GM23338 (cell line): ENCODE results near the gene RXFP4. TPM values are rescaled to one million over a fixed set of nuclear protein-coding genes. Genes with fewer than 3 reads are reported as not detected.

Experiments used
- ATAC-seq: fragments of 200-7000 bp; cut with Tn5 transposase; 3 replicates; pipeline ENCODE4 v1.9.1; 2020
- DNase-seq: peaks from one replicate; pipeline ENCODE4 v3.0.0-alpha.2; 2015; ENCODE audit warnings: low spot score
- H2AFZ ChIP-seq: fragments of 200-600 bp; sonication (generic); 2 replicates; pipeline ENCODE4 v1.8.0; 2016; ENCODE audit warnings: antibody characterized with exemption, mild to moderate bottlenecking, moderate library complexity
- H3F3A ChIP-seq: fragments of 200-600 bp; sonication (generic); replicated peaks from 2 replicates; pipeline ENCODE4 v1.8.0; 2017; ENCODE audit warnings: antibody characterized with exemption, mixed run types, low read depth
- H3K27ac ChIP-seq: fragments of 200-600 bp; sonication (generic); 2 replicates; pipeline ENCODE4 v1.6.1; 2016; ENCODE audit warnings: low read depth
- H3K27me3 ChIP-seq: fragments of 200-600 bp; sonication (generic); 2 replicates; pipeline ENCODE4 v1.8.0; 2016; ENCODE audit warnings: mild to moderate bottlenecking, mixed run types, moderate library complexity; ENCODE audit not compliant: insufficient read depth
- H3K36me3 ChIP-seq: fragments of 200-600 bp; sonication (generic); 2 replicates; pipeline ENCODE4 v1.8.0; 2016; ENCODE audit warnings: mild to moderate bottlenecking; ENCODE audit not compliant: insufficient read depth
- H3K4me1 ChIP-seq: fragments of 200-600 bp; sonication (generic); 2 replicates; pipeline ENCODE4 v1.8.0; 2016; ENCODE audit warnings: mild to moderate bottlenecking, moderate library complexity; ENCODE audit not compliant: insufficient read depth
- H3K4me2 ChIP-seq: fragments of 200-600 bp; sonication (generic); 2 replicates; pipeline ENCODE4 v1.7.1; 2017; ENCODE audit warnings: mixed run types
- H3K4me3 ChIP-seq: fragments of 200-600 bp; sonication (generic); 2 replicates; pipeline ENCODE4 v1.6.1; 2016; ENCODE audit warnings: mixed run types
- H3K79me2 ChIP-seq: fragments of 200-600 bp; sonication (generic); replicated peaks from 2 replicates; pipeline ENCODE4 v1.8.0; 2017; ENCODE audit warnings: mild to moderate bottlenecking; ENCODE audit not compliant: insufficient read depth
- H3K9me2 ChIP-seq: fragments of 200-600 bp; sonication (generic); 2 replicates; pipeline ENCODE4 v1.8.0; 2017; ENCODE audit not compliant: insufficient read depth
- H4K20me1 ChIP-seq: fragments of 200-600 bp; sonication (generic); replicated peaks from 2 replicates; pipeline ENCODE4 v1.8.0; 2017; ENCODE audit warnings: mild to moderate bottlenecking; ENCODE audit not compliant: insufficient read depth
- H3K27ac Mint-ChIP-seq: 2 replicates; pipeline ENCODE4 v1.8.0; 2020; ENCODE audit warnings: inconsistent platforms, mild to moderate bottlenecking, moderate library complexity, mixed read lengths
- H3K27me3 Mint-ChIP-seq: 3 replicates; pipeline ENCODE4 v1.8.0; 2022; ENCODE audit warnings: low read depth, mild to moderate bottlenecking, moderate library complexity, mixed read lengths, inconsistent platforms; ENCODE audit not compliant: insufficient read depth, poor library complexity
- H3K36me3 Mint-ChIP-seq: 3 replicates; pipeline ENCODE4 v1.8.0; 2021; ENCODE audit warnings: low read depth, mild to moderate bottlenecking, inconsistent platforms, moderate library complexity, mixed read lengths
- H3K4me1 Mint-ChIP-seq: 3 replicates; pipeline ENCODE4 v1.8.0; 2020; ENCODE audit warnings: mild to moderate bottlenecking, inconsistent platforms, mixed read lengths
- H3K4me3 Mint-ChIP-seq: 3 replicates; pipeline ENCODE4 v1.8.0; 2021; ENCODE audit warnings: moderate library complexity, mild to moderate bottlenecking, inconsistent platforms, mixed read lengths
- H3K9me3 Mint-ChIP-seq: 3 replicates; pipeline ENCODE4 v1.8.0; 2020; ENCODE audit warnings: moderate library complexity, mild to moderate bottlenecking, inconsistent platforms, mixed read lengths
- CREB1 ChIP-seq: fragments of 250-450 bp; sonication (Bioruptor Pico); IDR thresholded peaks from 2 replicates; pipeline ENCODE4 v1.5.0; 2020; ENCODE audit warnings: low read depth, mild to moderate bottlenecking, moderate library complexity
- CTCF ChIP-seq, 2 experiments: fragments of 200-600 bp in 1 of 2; sonication (generic) in 1 of 2; conservative IDR thresholded peaks; 2 replicates each; pipeline versions ENCODE4 v1.5.1 to v1.6.1; 2016 to 2017; ENCODE audit warnings: antibody characterized with exemption in 2 of 2, low read depth in 2 of 2, mild to moderate bottlenecking in 2 of 2, moderate library complexity in 1 of 2
- EZH2 ChIP-seq: fragments of 200-600 bp; sonication (generic); IDR thresholded peaks from one replicate; pipeline ENCODE4 v1.8.0; 2017; ENCODE audit warnings: antibody characterized with exemption, mild to moderate bottlenecking, low read depth; ENCODE audit not compliant: unreplicated experiment
- JUNB ChIP-seq: IDR thresholded peaks from one replicate; pipeline ENCODE4 v1.6.1; 2016; ENCODE audit warnings: antibody characterized with exemption; ENCODE audit not compliant: unreplicated experiment
- NANOG ChIP-seq: IDR thresholded peaks from 2 replicates; pipeline ENCODE4 v1.6.1; 2016; ENCODE audit warnings: antibody characterized with exemption, borderline replicate concordance
- ZNF114 ChIP-seq: fragments of 250-450 bp; sonication (Bioruptor Pico); IDR thresholded peaks from 2 replicates; pipeline ENCODE4 v1.5.0; 2020; ENCODE audit warnings: mild to moderate bottlenecking, moderate library complexity
- ZNF462 ChIP-seq: fragments of 250-450 bp; sonication (Bioruptor Pico); IDR thresholded peaks from 2 replicates; pipeline ENCODE4 v1.5.0; 2020; ENCODE audit warnings: mild to moderate bottlenecking, moderate library complexity
- polyA plus RNA-seq: library from polyadenylated mRNA; unstranded; fragments of >200 nt; fragmentation: Nextera tagmentation; extraction: Ambion mirVana; gene quantifications from 2 replicates; pipeline ENCODE4 v1.2.1, GENCODE V29; 2016
- total RNA-seq: library from RNA; depleted of rRNA; stranded (reverse); fragments of >200 nt; shearing (Covaris generic); gene quantifications from 2 replicates; pipeline ENCODE4 v1.2.3, GENCODE V29; 2014
- TF ChIP-seq, protein P1 (sequence below): IDR thresholded peaks from 2 replicates; pipeline ENCODE4 v1.6.1; 2016; ENCODE audit warnings: antibody characterized with exemption
- TF ChIP-seq, protein P2 (sequence below): IDR thresholded peaks from one replicate; pipeline ENCODE4 v1.6.1; 2018; ENCODE audit warnings: antibody characterized with exemption; ENCODE audit not compliant: unreplicated experiment

RXFP4 gene
- total and polyA plus RNA-seq, 2 experiments from 2014 or later: not detected

- TF ChIP-seq ZNF462 (CRISPR knock-in tag): no peak
- TF ChIP-seq ZNF114 (CRISPR knock-in tag): no peak
- no peak for TF ChIP-seq JUNB
- TF ChIP-seq CTCF (conservative IDR thresholded peaks at IDR 0.05; ENCODE audit: low read depth in 2 of 2): no peak
- TF ChIP-seq, protein P1, sequence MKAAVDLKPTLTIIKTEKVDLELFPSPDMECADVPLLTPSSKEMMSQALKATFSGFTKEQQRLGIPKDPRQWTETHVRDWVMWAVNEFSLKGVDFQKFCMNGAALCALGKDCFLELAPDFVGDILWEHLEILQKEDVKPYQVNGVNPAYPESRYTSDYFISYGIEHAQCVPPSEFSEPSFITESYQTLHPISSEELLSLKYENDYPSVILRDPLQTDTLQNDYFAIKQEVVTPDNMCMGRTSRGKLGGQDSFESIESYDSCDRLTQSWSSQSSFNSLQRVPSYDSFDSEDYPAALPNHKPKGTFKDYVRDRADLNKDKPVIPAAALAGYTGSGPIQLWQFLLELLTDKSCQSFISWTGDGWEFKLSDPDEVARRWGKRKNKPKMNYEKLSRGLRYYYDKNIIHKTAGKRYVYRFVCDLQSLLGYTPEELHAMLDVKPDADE: no peak
- no peak for TF ChIP-seq CREB1 (CRISPR knock-in tag)
- TF ChIP-seq NANOG: no peak
Measured at GRCh38 chr1:155947741-155948140, 6.3 kb downstream of the RXFP4 start (continued).

GRCh38 chr1:155950829-155951228 lies 9.4 kb downstream of the RXFP4 start:
- Mint-ChIP-seq H3K27me3 (peaks cover 9% of the 10 kb centered on the region), H3K27ac (no peak overlapping the region), H3K4me1 (peaks cover 14% of the 10 kb centered on the region), H3K36me3 (peaks cover 83% of the 10 kb centered on the region), H3K4me3 (no peak overlapping the region), H3K9me3 (no peaks in the 10 kb centered on the region)
- Histone ChIP-seq H2AFZ (no peak overlapping the region), H3K79me2 (no peaks in the 10 kb centered on the region), H3K4me1 (peaks cover 14% of the 10 kb centered on the region), H3F3A (peaks cover 10% of the 10 kb centered on the region; the same call in 1 of the 2 replicates), H3K4me2 (no peak overlapping the region), H3K27ac (no peak overlapping the region), H3K27me3 (no peaks in the 10 kb centered on the region), H3K36me3 (peaks cover 50% of the 10 kb centered on the region), H4K20me1 (peaks cover 11% of the 10 kb centered on the region), H3K4me3 (no peak overlapping the region), H3K9me2 (no peaks in the 10 kb centered on the region)
- DNase-seq (no peak), ATAC-seq (no peak)
- TF ChIP-seq EZH2 (no peak), JUNB (no peak), CTCF (conservative IDR thresholded peaks at IDR 0.05; ENCODE audit: low read depth in 2 of 2) (no peak)
- TF ChIP-seq, protein P2, sequence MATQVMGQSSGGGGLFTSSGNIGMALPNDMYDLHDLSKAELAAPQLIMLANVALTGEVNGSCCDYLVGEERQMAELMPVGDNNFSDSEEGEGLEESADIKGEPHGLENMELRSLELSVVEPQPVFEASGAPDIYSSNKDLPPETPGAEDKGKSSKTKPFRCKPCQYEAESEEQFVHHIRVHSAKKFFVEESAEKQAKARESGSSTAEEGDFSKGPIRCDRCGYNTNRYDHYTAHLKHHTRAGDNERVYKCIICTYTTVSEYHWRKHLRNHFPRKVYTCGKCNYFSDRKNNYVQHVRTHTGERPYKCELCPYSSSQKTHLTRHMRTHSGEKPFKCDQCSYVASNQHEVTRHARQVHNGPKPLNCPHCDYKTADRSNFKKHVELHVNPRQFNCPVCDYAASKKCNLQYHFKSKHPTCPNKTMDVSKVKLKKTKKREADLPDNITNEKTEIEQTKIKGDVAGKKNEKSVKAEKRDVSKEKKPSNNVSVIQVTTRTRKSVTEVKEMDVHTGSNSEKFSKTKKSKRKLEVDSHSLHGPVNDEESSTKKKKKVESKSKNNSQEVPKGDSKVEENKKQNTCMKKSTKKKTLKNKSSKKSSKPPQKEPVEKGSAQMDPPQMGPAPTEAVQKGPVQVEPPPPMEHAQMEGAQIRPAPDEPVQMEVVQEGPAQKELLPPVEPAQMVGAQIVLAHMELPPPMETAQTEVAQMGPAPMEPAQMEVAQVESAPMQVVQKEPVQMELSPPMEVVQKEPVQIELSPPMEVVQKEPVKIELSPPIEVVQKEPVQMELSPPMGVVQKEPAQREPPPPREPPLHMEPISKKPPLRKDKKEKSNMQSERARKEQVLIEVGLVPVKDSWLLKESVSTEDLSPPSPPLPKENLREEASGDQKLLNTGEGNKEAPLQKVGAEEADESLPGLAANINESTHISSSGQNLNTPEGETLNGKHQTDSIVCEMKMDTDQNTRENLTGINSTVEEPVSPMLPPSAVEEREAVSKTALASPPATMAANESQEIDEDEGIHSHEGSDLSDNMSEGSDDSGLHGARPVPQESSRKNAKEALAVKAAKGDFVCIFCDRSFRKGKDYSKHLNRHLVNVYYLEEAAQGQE: no peak
